ENCODE data around the gene DSTN.

DSTN gene

GRCh38 chr20:17627101-17627955, 57.5 kb downstream of the DSTN start:
- DNase-seq = no peak
- no peaks in the 10 kb centered on the region for H3K4me1 ChIP-seq (ENCODE audit: control insufficient read depth, low read depth, low read length)
- no peaks in the 10 kb centered on the region for H3K27me3 ChIP-seq (ENCODE audit: insufficient read depth, low read length, poor library complexity)
- peaks cover 38% of the 10 kb centered on the region for H3K36me3 ChIP-seq (ENCODE audit: control insufficient read depth, insufficient read depth, low read length)
- whole genome bisulfite sequencing (ENCODE audit: extremely low coverage, insufficient coverage, low lambda C conversion rate) = no CpG with 5 or more reads among the region's 27 CpGs
- no peak overlapping the region for H3K56ac ChIP-seq (ENCODE audit: low read length)
- no peak overlapping the region for H3K27ac ChIP-seq (ENCODE audit: low read depth, low read length)
- H2BK120ac ChIP-seq (ENCODE audit: low read depth, low read length) = no peak overlapping the region
- no peak overlapping the region for H4K5ac ChIP-seq (ENCODE audit: low read length)
- no peak overlapping the region for H3K4me3 ChIP-seq (ENCODE audit: low read length)
- H3K79me2 ChIP-seq (ENCODE audit: control insufficient read depth, insufficient read depth, low read length) = no peaks in the 10 kb centered on the region
- no peak overlapping the region for H3K4me2 ChIP-seq (ENCODE audit: low read length)
- no peak overlapping the region for H3K18ac ChIP-seq (ENCODE audit: low read length)
- no peak overlapping the region for H3K9ac ChIP-seq (ENCODE audit: low read length)
- H2AK5ac ChIP-seq (ENCODE audit: low read length) = no peak overlapping the region
- H3K4ac ChIP-seq (ENCODE audit: low read depth, low read length) = no peak overlapping the region
- H4K8ac ChIP-seq (ENCODE audit: low read depth, low read length) = no peak overlapping the region
- peaks cover 9% of the 10 kb centered on the region for H3K79me1 ChIP-seq (ENCODE audit: low read length)
- no peak overlapping the region for H2BK5ac ChIP-seq (ENCODE audit: low read length)
- H2BK15ac ChIP-seq (replicated peaks; ENCODE audit: low read depth) = no peak overlapping the region
- no peak overlapping the region for H3K23ac ChIP-seq (ENCODE audit: low read length)

- Histone ChIP-seq H3K79me1 (ENCODE audit: low read length) (peaks cover 11% of the 10 kb centered on the region), H3K4me2 (ENCODE audit: low read length) (no peak overlapping the region), H3K36me3 (ENCODE audit: control insufficient read depth, insufficient read depth, low read length) (peaks cover 37% of the 10 kb centered on the region), H2BK120ac (ENCODE audit: low read depth, low read length) (no peak overlapping the region), H3K79me2 (ENCODE audit: control insufficient read depth, insufficient read depth, low read length) (no peaks in the 10 kb centered on the region), H2AK5ac (ENCODE audit: low read length) (no peak overlapping the region), H3K4me3 (ENCODE audit: low read length) (no peak overlapping the region), H3K18ac (ENCODE audit: low read length) (no peak overlapping the region), H3K56ac (ENCODE audit: low read length) (no peak overlapping the region), H2BK5ac (ENCODE audit: low read length) (no peak overlapping the region), H4K5ac (ENCODE audit: low read length) (no peak overlapping the region), H3K4ac (ENCODE audit: low read depth, low read length) (no peak overlapping the region), H4K8ac (ENCODE audit: low read depth, low read length) (no peak overlapping the region), H3K23ac (ENCODE audit: low read length) (no peak overlapping the region), H3K27ac (ENCODE audit: low read depth, low read length) (no peak overlapping the region), H3K4me1 (ENCODE audit: control insufficient read depth, low read depth, low read length) (no peaks in the 10 kb centered on the region), H3K9ac (ENCODE audit: low read length) (no peak overlapping the region), H2BK15ac (replicated peaks; ENCODE audit: low read depth) (no peak overlapping the region), H3K27me3 (ENCODE audit: insufficient read depth, low read length, poor library complexity) (no peaks in the 10 kb centered on the region)
- WGBS (ENCODE audit: extremely low coverage, insufficient coverage, low lambda C conversion rate) = no CpG with 5 or more reads among the region's 18 CpGs
- peak; percentile 44 for DNase-seq
Observed at GRCh38 chr20:17628101-17628841, 58.4 kb downstream of the DSTN start.

- Histone ChIP-seq H3K79me1 (ENCODE audit: low read length) (peaks cover 11% of the 10 kb centered on the region), H3K4ac (ENCODE audit: low read depth, low read length) (no peak overlapping the region), H3K36me3 (ENCODE audit: control insufficient read depth, insufficient read depth, low read length) (peaks cover 39% of the 10 kb centered on the region), H3K18ac (ENCODE audit: low read length) (no peak overlapping the region), H3K4me1 (ENCODE audit: control insufficient read depth, low read depth, low read length) (no peaks in the 10 kb centered on the region), H3K56ac (ENCODE audit: low read length) (no peak overlapping the region), H4K8ac (ENCODE audit: low read depth, low read length) (no peak overlapping the region), H2BK120ac (ENCODE audit: low read depth, low read length) (no peak overlapping the region), H3K27me3 (ENCODE audit: insufficient read depth, low read length, poor library complexity) (no peaks in the 10 kb centered on the region), H3K79me2 (ENCODE audit: control insufficient read depth, insufficient read depth, low read length) (no peaks in the 10 kb centered on the region), H3K4me3 (ENCODE audit: low read length) (no peak overlapping the region), H3K4me2 (ENCODE audit: low read length) (no peak overlapping the region), H2BK15ac (replicated peaks; ENCODE audit: low read depth) (no peak overlapping the region), H3K27ac (ENCODE audit: low read depth, low read length) (no peak overlapping the region), H3K23ac (ENCODE audit: low read length) (no peak overlapping the region), H2AK5ac (ENCODE audit: low read length) (no peak overlapping the region), H2BK5ac (ENCODE audit: low read length) (no peak overlapping the region), H4K5ac (ENCODE audit: low read length) (no peak overlapping the region), H3K9ac (ENCODE audit: low read length) (no peak overlapping the region)
- no CpG with 5 or more reads among the region's 8 CpGs for WGBS (ENCODE audit: extremely low coverage, insufficient coverage, low lambda C conversion rate)
- no peak for DNase-seq
Observed at GRCh38 chr20:17629025-17629424, 59.1 kb downstream of the DSTN start.

DNA sequence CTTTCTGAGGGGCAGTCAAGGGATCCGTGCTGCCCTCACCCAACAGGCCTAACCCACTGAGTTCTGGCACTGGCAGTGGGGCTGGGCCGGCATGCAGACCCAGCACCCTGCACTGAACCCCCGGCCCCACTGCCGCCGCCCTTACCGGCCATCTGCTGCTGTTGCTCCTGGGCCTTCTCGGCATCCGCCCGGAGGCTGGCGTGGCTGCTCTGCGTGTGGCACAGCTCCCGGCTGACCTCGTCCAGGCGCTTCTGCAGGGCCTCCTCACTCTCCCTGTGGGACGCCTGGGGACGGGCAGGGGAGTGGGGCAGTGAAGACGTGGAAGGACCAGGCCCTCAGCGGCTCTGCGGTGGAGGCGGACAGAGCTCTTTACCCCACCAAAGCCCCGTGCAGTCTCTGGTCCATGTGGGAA, 59.8 kb downstream of the DSTN start:
- peaks cover 41% of the 10 kb centered on the region for H3K36me3 ChIP-seq (ENCODE audit: control insufficient read depth, insufficient read depth, low read length)
- no peak overlapping the region for H3K56ac ChIP-seq (ENCODE audit: low read length)
- no peak overlapping the region for H3K4ac ChIP-seq (ENCODE audit: low read depth, low read length)
- H2BK5ac ChIP-seq (ENCODE audit: low read length) = no peak overlapping the region
- peaks cover 11% of the 10 kb centered on the region for H3K79me1 ChIP-seq (ENCODE audit: low read length)
- no peak overlapping the region for H3K23ac ChIP-seq (ENCODE audit: low read length)
- no peak overlapping the region for H3K4me2 ChIP-seq (ENCODE audit: low read length)
- H2AK5ac ChIP-seq (ENCODE audit: low read length) = no peak overlapping the region
- H3K9ac ChIP-seq (ENCODE audit: low read length) = no peak overlapping the region
- H3K79me2 ChIP-seq (ENCODE audit: control insufficient read depth, insufficient read depth, low read length) = no peaks in the 10 kb centered on the region
- no peak overlapping the region for H3K4me3 ChIP-seq (ENCODE audit: low read length)
- H4K8ac ChIP-seq (ENCODE audit: low read depth, low read length) = no peak overlapping the region
- no peak overlapping the region for H4K5ac ChIP-seq (ENCODE audit: low read length)
- no peak overlapping the region for H3K18ac ChIP-seq (ENCODE audit: low read length)
- no peaks in the 10 kb centered on the region for H3K27me3 ChIP-seq (ENCODE audit: insufficient read depth, low read length, poor library complexity)
- H2BK15ac ChIP-seq (replicated peaks; ENCODE audit: low read depth) = no peak overlapping the region
- H3K27ac ChIP-seq (ENCODE audit: low read depth, low read length) = no peak overlapping the region
- H2BK120ac ChIP-seq (ENCODE audit: low read depth, low read length) = no peak overlapping the region
- no CpG with 5 or more reads among the region's 21 CpGs for WGBS (ENCODE audit: extremely low coverage, insufficient coverage, low lambda C conversion rate)
- no peaks in the 10 kb centered on the region for H3K4me1 ChIP-seq (ENCODE audit: control insufficient read depth, low read depth, low read length)
- no peak for DNase-seq

GRCh38 chr20:17630151-17630805, 60.4 kb downstream of the DSTN start:
- Histone ChIP-seq H3K23ac (ENCODE audit: low read length) (no peak overlapping the region), H2BK5ac (ENCODE audit: low read length) (no peak overlapping the region), H3K4me2 (ENCODE audit: low read length) (no peak overlapping the region), H4K5ac (ENCODE audit: low read length) (no peak overlapping the region), H3K4ac (ENCODE audit: low read depth, low read length) (no peak overlapping the region), H3K79me2 (ENCODE audit: control insufficient read depth, insufficient read depth, low read length) (no peaks in the 10 kb centered on the region), H4K8ac (ENCODE audit: low read depth, low read length) (no peak overlapping the region), H3K27ac (ENCODE audit: low read depth, low read length) (no peak overlapping the region), H3K4me3 (ENCODE audit: low read length) (no peak overlapping the region), H3K18ac (ENCODE audit: low read length) (no peak overlapping the region), H2BK120ac (ENCODE audit: low read depth, low read length) (no peak overlapping the region), H3K79me1 (ENCODE audit: low read length) (peaks cover 13% of the 10 kb centered on the region), H3K4me1 (ENCODE audit: control insufficient read depth, low read depth, low read length) (no peaks in the 10 kb centered on the region), H3K56ac (ENCODE audit: low read length) (no peak overlapping the region), H3K36me3 (ENCODE audit: control insufficient read depth, insufficient read depth, low read length) (peaks cover 45% of the 10 kb centered on the region), H3K27me3 (ENCODE audit: insufficient read depth, low read length, poor library complexity) (no peaks in the 10 kb centered on the region), H2AK5ac (ENCODE audit: low read length) (no peak overlapping the region), H2BK15ac (replicated peaks; ENCODE audit: low read depth) (no peak overlapping the region), H3K9ac (ENCODE audit: low read length) (no peak overlapping the region)
- DNase-seq = no peak
- WGBS (ENCODE audit: extremely low coverage, insufficient coverage, low lambda C conversion rate) = no CpG with 5 or more reads among the region's 11 CpGs

All from mesendoderm (in vitro differentiated cells).